Osteoblast (primary cell): ENCODE results near the gene SLC14A1. TPM values are rescaled to one million over a fixed set of nuclear protein-coding genes. Genes with fewer than 3 reads are reported as not detected.
A peak's percentile ranks its signal among the peaks of the same experiment; 100 is the strongest.

Experiments used
- DNase-seq: peaks from one replicate; pipeline ENCODE4 v3.0.0; 2011; ENCODE audit warnings: low spot score, mixed read lengths; ENCODE audit not compliant: insufficient read length; ENCODE audit errors: missing footprints
- H2AFZ ChIP-seq: 2 replicates; pipeline ENCODE4 v1.6.0; 2011; ENCODE audit warnings: mild to moderate bottlenecking, low read length
- H3K27ac ChIP-seq: 2 replicates; pipeline ENCODE4 v1.5.1; 2011; ENCODE audit warnings: mild to moderate bottlenecking, low read depth, low read length, moderate library complexity
- H3K27me3 ChIP-seq: 2 replicates; pipeline ENCODE4 v1.6.0; 2012; ENCODE audit warnings: mild to moderate bottlenecking, control low read depth, inconsistent platforms, low read length, moderate library complexity; ENCODE audit not compliant: insufficient read depth
- H3K36me3 ChIP-seq: 2 replicates; pipeline ENCODE4 v1.5.1; 2011; ENCODE audit warnings: mild to moderate bottlenecking, low read length, control low read depth, moderate library complexity; ENCODE audit not compliant: insufficient read depth
- H3K4me1 ChIP-seq: 2 replicates; pipeline ENCODE4 v1.5.1; 2011; ENCODE audit warnings: mild to moderate bottlenecking, low read length, control low read depth, moderate library complexity; ENCODE audit not compliant: insufficient read depth
- H3K4me2 ChIP-seq: 2 replicates; pipeline ENCODE4 v1.6.0; 2011; ENCODE audit warnings: mild to moderate bottlenecking, low read length; ENCODE audit not compliant: insufficient read depth
- H3K4me3 ChIP-seq: fragments of 200-600 bp; sonication (generic); 3 replicates; pipeline ENCODE4 v1.5.1; 2012; ENCODE audit warnings: mild to moderate bottlenecking, low read length, inconsistent platforms; ENCODE audit not compliant: insufficient read depth
- H3K79me2 ChIP-seq: 2 replicates; pipeline ENCODE4 v1.6.0; 2012; ENCODE audit warnings: mild to moderate bottlenecking, low read length, control low read depth, inconsistent platforms; ENCODE audit not compliant: insufficient read depth
- H3K9me3 ChIP-seq: 2 replicates; pipeline ENCODE4 v1.5.1; 2011; ENCODE audit warnings: low read depth, low read length, control low read depth
- H4K20me1 ChIP-seq: 2 replicates; pipeline ENCODE4 v1.6.0; 2012; ENCODE audit warnings: mild to moderate bottlenecking, low read length, control low read depth; ENCODE audit not compliant: insufficient read depth
- CTCF ChIP-seq: IDR thresholded peaks from 2 replicates; pipeline ENCODE4 v1.5.1; 2011; ENCODE audit warnings: mild to moderate bottlenecking, low read depth, low read length, moderate library complexity; ENCODE audit errors: extremely low read depth
- total RNA-seq: library from RNA; depleted of rRNA; stranded (reverse); fragments of >200 nt; gene quantifications from 2 replicates; pipeline ENCODE4 v1.2.3, GENCODE V29; 2012

Gene SLC14A1
- total RNA-seq, 1 donor: 136 TPM

DNA sequence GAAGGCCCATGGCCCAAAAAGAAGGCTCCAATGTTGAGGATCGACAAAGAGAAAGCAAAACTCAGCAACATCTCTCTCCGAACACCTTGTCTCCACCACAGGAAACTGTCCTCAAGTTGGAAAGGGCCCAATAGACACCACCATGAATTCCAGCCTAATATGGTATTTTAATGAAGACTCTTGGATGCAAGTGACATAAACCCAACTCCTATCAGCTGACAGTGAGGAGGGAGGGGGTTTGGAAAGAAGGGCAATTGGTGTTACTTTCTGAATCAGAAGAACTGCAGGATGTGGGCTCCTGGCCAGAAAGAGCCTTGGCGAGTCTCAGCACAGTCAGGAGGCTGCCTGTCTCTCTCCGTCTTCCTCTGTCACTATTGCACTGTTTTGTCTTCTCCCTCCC, 61.2 kb downstream of the SLC14A1 start:
- H3K9me3 ChIP-seq: no peaks in the 10 kb centered on the region
- no peak for DNase-seq
- no peaks in the 10 kb centered on the region for H4K20me1 ChIP-seq
- H3K4me3 ChIP-seq: no peak overlapping the region
- H3K36me3 ChIP-seq: no peaks in the 10 kb centered on the region
- H3K27ac ChIP-seq: no peak overlapping the region
- no peak for TF ChIP-seq CTCF
- H3K4me1 ChIP-seq: peaks cover 33% of the 10 kb centered on the region
- peak overlapping the region; percentile 18 for H3K4me2 ChIP-seq
- H3K79me2 ChIP-seq: no peaks in the 10 kb centered on the region
- H3K27me3 ChIP-seq: no peaks in the 10 kb centered on the region
- H2AFZ ChIP-seq: peak overlapping the region; percentile 21

DNA sequence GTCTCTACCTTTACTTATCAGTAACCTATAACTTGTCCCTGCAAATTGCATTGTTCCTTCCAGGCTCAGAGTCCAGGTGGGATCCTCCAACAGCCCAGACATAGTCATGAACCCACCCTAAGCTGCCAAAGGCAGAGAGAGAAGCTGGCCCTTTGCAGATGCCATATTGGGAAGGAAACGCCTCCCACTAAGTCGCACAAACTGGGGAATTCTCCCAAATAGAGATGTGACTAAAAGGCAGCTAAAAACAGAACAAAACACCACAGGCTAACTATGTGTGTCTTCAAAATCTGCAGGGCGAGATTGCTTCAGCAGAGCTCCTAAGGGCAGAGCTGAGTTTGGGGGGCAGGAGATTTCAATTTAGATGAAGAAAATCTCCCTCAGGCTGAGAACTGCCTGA, 63.0 kb downstream of the SLC14A1 start:
- DNase-seq: no peak
- no peaks in the 10 kb centered on the region for H3K36me3 ChIP-seq
- peaks cover 23% of the 10 kb centered on the region for H3K4me1 ChIP-seq
- no peaks in the 10 kb centered on the region for H3K27me3 ChIP-seq
- no peak overlapping the region for H3K27ac ChIP-seq
- no peaks in the 10 kb centered on the region for H3K9me3 ChIP-seq
- H3K79me2 ChIP-seq: no peaks in the 10 kb centered on the region
- peak overlapping the region; percentile 44 for H2AFZ ChIP-seq
- H3K4me2 ChIP-seq: no peak overlapping the region
- H4K20me1 ChIP-seq: no peaks in the 10 kb centered on the region
- TF ChIP-seq CTCF: no peak
- no peak overlapping the region for H3K4me3 ChIP-seq

DNA sequence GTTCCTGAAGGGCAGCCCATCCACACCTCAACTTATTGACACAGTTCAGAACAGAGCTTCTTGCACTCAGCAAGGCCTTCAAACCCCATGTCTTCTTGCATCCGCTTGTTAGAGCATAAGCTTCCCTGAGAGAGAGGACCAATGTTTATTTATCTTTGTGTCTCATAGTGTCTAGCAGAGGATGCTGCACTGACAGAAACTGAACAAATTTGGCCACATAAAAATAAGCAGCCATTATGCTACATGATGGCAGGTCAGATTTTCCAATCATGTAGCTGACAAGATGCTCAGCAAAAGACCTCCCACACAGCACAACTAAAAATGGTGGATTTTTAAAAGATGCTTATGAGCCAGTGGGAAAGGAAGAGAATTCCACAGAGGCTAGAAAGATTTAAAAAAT, 63.4 kb downstream of the SLC14A1 start:
- Histone ChIP-seq H3K36me3 (no peaks in the 10 kb centered on the region), H2AFZ (peak overlapping the region; percentile 44), H3K4me2 (no peak overlapping the region), H3K79me2 (no peaks in the 10 kb centered on the region), H3K4me1 (peaks cover 23% of the 10 kb centered on the region), H3K27me3 (no peaks in the 10 kb centered on the region), H3K27ac (no peak overlapping the region), H3K4me3 (no peak overlapping the region), H3K9me3 (no peaks in the 10 kb centered on the region), H4K20me1 (no peaks in the 10 kb centered on the region)
- TF ChIP-seq CTCF: no peak
- no peak for DNase-seq

DNA sequence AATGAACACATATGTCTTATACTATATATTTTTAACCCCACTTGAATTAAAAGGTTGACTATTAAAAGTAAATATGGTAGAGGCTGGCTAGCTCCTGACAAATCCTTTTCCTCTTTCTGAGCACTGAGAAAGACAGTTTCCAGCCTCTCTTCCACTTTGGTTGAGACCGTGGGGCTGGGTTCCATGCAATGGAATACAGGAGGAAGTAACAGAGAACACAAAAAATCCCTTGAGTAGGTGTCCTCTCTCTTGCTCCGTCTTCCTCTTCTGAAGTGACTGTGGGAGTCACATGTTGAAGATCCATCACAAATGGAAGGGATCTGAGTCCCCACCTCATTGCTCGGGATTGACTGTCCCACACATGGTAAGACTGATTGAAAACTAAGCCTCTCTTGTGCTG, 64.9 kb downstream of the SLC14A1 start:
- H3K27me3 ChIP-seq: no peaks in the 10 kb centered on the region
- TF ChIP-seq CTCF: no peak
- no peak for DNase-seq
- peaks cover 20% of the 10 kb centered on the region for H3K4me1 ChIP-seq
- no peaks in the 10 kb centered on the region for H4K20me1 ChIP-seq
- no peaks in the 10 kb centered on the region for H3K9me3 ChIP-seq
- H3K4me3 ChIP-seq: no peak overlapping the region
- no peak overlapping the region for H3K4me2 ChIP-seq
- H3K79me2 ChIP-seq: no peaks in the 10 kb centered on the region
- no peak overlapping the region for H2AFZ ChIP-seq
- H3K27ac ChIP-seq: no peak overlapping the region
- no peaks in the 10 kb centered on the region for H3K36me3 ChIP-seq
